NCI-H526 treated with DMSO at 0.1 percent for 48 hours (cell line): ENCODE data around the gene NR1I2.

Source experiments
- DNase-seq: peaks from one replicate; lab custom pipeline; 2025; lab: John Stamatoyannopoulos, UW

The NR1I2 gene

DNA sequence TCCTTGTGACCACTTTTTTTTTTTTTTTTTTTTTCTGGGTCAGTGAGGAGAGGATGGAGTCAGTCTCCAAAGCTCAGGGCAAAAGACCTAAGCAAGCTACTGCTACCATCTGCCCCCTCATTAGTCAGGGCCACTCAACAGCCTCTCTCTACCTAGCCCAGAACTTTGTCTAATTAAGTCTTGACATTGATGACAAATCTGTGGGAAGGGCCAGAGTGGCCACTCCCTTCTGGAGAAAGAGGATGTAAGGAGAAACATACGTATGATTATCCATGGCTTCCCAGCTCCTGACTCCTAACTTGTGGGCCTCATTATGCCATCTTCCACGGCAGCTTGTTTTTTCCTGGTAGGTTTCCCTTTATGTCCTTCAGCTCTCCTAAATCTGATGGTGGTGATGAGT is 37.9 kb downstream of the NR1I2 start:
- no peak for DNase-seq

GRCh38 chr3:119825820-119826219 is 43.9 kb downstream of the NR1I2 start:
- no peak for DNase-seq

- no peak for DNase-seq
Observed at GRCh38 chr3:119826711-119827608, 45.1 kb downstream of the NR1I2 start.

GRCh38 chr3:119829420-119829819 is 47.5 kb downstream of the NR1I2 start:
- no peak for DNase-seq

DNA sequence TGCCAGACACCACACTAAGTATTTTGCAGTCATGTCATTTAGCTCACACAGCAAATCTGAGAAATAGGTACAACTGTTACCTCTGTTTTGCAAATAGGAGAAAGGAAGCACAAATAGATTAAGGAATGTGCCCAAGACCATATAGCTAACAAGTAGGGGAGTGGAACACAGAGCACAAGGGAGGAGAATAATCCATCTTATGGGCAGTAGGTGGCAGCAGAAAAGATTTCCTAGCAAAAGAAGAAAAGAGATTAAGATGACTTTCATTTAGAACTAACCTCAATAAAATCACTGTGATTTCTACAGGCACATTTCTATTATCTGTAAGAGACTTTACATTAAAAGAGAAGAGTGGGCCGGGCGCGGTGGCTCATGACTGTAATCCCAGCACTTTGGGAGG is 49.1 kb downstream of the NR1I2 start:
- DNase-seq: no peak

GRCh38 chr3:119831941-119832371 is 50.1 kb downstream of the NR1I2 start:
- DNase-seq: no peak

DNA sequence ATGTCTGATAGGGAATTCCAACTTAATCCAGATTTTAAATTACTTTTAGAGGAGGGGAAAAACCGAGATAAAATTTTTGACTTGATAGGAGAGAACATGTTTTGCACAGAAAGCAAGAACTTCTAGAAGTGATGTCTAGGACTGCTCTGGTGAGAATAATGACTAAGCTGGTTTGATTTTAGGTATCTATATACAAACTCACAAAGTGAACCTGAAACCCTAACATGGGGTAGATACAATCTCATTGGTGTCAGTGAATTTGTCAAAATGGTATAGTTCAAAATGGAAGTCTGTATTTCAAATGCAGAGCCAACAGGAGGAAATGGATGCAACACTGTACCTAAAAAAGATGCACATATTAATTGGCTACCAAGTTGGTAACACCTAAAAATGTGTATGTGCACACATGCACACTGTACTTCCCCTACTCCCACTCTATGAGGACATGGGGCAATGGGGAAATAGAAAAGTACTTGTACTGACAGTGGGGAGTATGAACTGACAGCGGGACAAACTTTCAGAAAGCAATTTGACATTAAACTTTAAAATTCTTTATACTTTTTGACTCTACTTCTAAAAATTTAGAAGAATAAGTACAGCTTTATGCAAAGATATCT is 53.0 kb downstream of the NR1I2 start:
- DNase-seq: no peak

GRCh38 chr3:119835556-119835955 is 53.7 kb downstream of the NR1I2 start:
- DNase-seq: no peak

DNA sequence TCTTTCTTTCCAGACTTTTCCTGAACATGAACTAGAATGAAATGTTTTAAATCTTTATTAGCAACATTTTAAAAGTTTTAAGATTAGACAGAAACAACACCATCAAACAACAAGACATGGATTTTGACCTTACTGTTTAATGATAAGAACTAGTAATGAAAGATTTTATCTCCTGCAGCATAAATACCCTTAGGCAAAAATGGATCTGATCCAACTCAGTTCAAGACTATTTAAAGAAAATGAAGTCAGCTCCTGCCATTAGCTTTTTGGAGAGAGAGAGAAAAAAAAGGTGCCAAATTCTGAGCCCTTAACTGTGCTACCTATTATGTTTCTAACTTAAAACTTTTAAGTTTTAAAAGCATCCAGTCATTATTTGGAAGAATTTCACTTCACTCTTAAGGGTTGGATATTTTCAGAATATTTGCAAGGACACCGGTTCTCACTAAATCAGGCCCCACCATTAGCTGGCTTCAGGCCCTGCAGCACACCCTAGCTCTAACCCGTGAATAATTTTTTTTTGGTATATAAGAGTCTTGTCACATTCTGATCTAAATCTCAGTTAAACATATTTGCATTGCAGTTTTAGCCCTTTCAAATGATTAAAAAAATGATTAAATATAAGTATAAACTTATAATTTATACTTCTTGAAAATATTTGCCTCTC is 60.0 kb downstream of the NR1I2 start:
- DNase-seq: no peak

GRCh38 chr3:119849126-119849525 is 67.2 kb downstream of the NR1I2 start:
- no peak for DNase-seq

- DNase-seq: no peak
Observed at GRCh38 chr3:119856695-119857094, 74.8 kb downstream of the NR1I2 start.

GRCh38 chr3:119858957-119859356 is 77.1 kb downstream of the NR1I2 start:
- no peak for DNase-seq

DNA sequence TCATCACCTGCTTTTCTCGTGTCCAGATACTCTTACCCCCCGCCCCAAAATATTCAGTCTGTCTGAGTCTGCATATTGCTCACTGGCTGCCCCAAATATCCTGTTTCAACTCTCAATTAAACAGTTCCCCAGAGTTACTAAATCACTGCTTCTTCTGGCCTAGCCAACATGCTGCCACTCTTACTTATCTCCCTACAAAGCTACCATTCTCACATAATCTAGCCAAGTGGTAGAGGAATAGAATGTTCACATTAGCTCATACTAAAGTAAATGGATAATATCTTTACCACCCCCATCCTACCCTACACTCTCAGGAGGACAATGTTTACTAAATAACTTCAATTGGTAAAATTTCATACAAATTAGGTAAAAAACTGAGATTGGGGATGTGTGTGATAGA is 77.8 kb downstream of the NR1I2 start:
- no peak for DNase-seq

DNA sequence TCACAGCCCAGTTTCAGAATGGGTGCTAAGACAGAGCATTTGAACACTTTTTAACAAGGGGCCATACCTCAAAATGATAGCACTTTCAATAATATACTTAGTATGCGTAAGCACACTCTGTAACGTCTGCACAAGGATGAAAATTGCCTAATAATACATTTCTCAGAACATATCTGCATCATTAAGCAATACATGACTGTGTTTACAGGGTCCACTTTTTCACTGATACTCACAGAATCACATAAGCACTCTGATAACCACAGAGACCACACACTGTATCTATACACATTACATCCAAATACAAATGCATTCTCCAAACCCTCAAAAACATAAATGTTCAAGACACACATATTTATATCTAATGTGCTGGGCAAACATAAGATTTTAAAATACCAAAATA is 79.8 kb downstream of the NR1I2 start:
- DNase-seq: no peak

DNA sequence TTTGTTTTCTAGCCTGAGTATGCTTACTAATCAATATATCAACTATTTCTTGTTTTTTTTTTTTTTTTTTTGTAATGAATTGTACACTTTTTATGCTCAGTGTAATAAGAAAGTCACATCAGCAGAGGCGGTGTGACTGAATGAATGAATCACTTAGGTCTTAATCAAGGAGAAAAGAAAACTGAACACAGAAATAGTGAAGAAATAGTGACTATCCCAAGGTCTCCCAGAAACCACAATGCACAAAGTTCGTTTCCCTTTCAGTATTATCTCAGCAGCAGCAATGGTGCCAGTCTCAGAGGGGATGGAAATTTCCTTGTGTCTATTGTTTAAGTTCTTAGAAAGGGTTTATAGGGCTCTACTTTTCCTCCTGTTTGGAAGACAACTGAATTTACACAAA is 80.7 kb downstream of the NR1I2 start:
- DNase-seq: no peak

DNA sequence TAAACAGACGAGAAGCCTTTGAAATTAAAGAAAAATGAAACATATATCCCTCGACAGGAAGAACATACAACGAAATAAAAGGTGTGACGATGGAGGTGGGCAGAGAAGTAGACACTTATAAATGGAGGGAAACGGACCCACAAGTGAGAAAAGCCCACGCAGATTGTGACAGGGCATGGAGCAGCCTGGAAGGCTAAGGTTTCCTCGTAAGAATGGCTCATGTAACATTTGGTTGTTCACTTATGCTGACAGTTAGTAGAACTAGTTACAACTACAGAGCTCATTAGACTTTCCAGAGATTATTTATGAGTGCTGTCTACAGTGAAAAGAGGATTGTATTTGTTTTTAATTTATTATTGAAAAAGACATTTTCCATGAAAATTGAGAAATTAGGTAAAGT is 82.6 kb downstream of the NR1I2 start:
- no peak for DNase-seq
